ENCODE results near the gene LIPH.
A peak's percentile ranks its signal among the peaks of the same experiment; 100 is the strongest.
"Not testable (repeated sequence)": the region's sequence is repeated elsewhere in the genome, so short reads cannot be mapped to it uniquely, and the experiment has no call there.

Gene LIPH

DNA sequence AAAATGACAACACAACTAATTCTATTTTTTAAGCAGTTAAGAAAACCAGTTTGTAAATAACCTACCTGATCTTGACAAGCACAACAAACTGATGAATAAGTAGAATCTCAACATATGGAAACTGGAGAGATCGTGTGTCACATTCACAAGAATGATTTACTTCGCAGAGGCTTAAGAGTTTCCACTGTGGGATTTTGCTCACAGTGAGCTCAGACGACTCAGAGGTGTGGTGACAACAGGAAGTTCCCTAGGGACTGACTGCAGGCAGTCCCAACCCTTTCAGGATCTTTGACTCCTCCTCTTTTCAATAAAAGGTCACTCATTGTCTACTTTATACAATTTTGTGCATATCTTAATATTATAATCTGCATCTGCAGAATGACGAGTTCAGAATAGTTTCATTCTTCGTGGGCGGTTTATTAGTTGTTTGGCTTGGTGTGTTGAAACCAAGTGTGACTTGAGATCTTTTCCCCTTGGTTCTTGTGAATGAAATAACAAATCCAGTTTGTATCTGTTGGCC, at the start of gene LIPH:
LIPH (minus strand) TSS at position 231 of the 520 bp plus-strand sequence; CDS start at position 114, 117 bp downstream.
- DNase-seq: no peak

DNA sequence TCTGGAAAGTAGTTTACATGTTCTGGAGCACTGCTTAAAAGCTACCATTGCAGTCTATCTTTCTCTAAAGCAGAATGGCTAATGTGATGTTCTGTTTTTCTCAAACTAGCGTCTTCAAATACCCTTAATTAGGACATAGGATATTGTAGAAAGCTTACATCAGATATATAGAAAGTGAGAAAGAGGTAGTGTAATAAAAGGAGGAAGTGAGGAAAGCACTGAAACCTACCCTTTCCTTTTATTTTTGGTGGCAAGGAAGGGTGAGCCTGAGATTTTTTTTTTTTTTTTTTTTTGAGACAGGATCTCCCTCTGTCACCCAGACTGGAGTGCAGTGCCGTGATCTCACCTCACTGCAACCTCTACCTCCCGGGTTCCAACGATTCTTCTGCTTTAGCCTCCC, 43.1 kb upstream of the LIPH start:
- no peak for DNase-seq

DNA sequence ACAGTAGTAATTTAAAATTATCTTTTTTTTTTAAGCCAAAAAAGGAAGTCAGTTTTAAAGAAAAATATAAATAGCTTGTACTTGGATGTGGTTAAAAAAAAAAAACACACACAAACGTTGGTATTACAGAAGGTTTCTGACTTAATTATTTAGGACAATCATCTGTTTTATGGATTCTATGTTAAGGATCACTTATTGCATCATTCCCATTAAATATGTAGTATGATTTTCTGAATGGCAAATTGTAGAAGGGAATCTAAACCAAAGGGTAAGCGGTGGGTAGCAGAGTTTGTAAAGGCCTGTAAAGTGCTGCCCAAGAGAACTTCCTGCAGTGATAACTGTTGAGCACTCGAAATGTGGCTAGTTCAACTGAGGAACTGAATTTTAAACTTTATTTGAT, 41.7 kb upstream of the LIPH start:
- no peak for DNase-seq

DNA sequence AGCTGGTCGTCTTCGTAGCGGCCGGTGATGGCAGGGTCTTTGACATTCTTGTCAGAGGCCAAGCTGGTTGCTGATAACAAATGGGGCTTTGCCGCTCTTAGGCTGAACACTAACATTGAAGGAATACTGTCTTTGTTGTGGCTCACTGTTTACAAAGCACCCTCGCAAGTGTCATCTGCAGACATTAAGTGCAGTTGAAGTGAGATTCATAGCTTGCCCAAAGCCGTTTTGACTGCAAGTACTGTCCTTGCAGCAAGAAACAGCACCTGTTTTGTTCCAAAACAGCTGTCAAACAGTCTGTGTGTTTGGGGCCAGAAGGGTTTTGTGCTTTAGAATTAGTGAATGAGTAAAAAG, 34.3 kb upstream of the LIPH start:
- DNase-seq: no peak

DNA sequence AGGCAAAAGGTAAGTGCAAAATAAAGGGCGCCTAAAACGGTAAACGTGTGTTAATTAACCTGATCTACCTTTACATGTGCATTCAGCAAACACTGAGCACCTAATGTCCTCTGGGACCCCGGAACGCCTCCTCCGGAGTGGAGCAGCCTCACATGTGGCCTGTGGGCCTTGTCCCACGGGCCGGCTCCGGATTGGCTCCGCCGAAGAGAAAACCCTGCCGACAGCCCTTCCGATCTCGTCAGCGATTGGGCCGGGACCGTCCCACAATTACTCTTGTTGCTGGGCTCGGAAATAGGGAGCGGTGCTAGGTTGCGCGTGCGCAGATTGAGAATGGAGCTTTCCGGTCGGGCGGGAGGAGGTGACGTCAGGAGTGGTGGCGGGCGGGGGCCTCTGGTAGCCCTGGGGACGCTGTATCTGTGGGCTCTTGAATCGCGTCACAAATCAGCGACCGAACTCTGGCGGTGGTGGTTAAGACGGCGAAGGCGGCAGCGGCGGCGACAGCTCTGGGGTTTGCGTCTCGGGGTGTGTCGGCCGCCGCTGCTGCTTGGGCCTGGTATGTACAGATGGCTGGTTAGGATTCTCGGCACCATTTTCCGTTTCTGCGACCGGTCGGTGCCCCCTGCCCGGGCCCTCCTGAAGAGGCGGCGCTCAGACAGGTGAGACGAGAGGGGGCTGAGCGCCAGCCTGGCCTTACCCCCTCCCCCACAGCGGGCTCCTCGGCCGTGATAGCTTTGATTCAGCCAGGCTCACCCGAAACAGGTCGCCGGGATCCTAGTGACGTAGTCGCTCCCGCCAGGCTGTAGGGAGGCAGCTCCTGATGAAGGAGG, 33.7 kb upstream of the LIPH start, which contains the start of gene SENP2:
SENP2 (plus strand) TSS at position 437 of the 827 bp plus-strand sequence; CDS start at position 556, 119 bp downstream.
- DNase-seq: peak; percentile 99

DNA sequence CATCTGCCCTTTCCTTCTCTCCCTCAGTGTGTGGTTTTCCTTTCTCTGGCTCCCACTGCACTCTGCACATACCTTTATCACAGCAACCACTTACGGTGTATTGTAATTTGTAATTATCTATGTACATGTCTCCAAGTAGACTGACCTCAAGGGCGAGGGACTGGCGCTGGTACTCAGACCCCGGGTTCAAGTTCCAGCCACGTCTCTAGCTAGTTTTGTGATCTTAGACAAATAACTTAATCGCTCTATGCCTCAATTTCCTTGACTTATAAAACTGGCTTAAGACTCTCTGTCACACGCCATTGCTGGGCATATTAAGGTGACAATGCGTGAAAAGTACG, 33.1 kb upstream of the LIPH start:
- DNase-seq: no peak

DNA sequence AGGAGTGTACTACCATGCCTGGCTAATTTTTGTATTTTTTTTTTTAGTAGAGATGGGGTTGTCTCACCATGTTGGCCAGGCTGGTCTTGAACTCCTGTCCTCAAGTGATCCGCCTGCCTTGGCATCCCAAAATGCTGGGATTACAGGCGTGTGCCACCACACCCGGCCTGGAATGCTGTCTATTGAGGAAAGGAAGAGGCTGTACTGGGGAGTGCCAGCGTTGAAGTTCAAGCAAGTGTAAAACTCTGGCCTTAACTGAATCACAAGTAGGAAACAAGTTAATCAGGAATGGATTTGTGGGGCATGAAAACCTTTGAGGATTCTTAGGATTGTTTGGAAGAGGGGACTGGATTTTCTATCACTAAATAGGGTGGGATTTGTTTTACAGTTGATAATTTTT, 32.3 kb upstream of the LIPH start:
- DNase-seq: no peak

DNA sequence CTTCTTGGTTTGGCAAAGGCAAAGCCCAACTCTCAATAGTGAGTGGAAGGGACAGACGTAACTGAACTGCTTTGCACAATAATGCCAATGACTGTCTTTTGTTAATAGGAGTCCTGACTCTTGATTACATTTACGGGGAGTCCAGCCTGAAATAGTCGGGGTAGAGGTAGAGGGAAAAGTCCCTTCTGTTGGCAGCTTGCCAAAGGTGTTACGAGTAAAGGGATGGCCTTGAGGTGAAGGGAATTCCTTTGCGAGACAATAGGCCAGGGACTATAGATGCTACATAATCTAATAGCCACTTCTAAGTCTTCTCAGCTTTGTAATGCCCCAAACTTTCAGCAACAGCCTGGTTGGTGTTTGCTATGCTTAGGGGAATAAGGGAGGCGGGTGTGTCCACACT, 31.5 kb upstream of the LIPH start:
- DNase-seq: no peak

DNA sequence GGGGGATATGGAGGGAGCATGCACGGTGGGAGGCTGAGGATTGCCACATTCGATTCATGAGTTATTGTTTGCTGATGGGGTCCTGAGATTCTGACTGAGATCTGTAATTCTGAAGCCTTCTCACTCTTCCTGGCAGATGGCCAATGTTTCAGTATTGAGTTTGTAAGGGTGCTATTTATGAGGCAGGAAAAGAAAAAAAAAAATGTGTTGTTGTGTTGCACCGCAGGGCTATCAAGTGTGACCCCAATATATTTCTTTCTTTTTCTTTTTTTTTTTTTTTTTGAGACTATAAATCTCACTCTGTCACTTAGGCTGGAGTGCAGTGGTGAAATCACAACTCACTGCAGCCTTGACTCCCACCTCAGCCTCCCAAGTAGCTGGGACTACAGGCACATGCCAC, 30.5 kb upstream of the LIPH start:
- DNase-seq: no peak

DNA sequence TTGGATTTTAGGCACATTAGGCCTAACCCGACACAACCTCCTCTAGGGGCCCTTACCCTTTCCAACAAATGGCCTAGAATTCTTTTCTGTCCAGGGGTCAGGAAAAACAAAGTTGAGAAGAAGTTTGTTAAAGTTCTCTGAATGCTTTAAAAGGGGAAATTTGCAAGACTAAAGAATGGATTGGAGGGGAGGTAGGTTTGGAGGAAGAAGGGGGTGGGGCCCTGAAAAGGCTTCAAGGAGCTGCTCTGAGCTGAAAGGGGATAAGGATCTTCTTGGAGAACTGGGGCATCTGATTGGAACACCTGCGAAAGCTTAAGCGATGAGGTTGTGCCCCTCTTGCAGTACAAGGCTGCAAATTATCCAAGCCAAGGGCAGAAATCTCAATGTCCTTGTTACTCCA, 29.8 kb upstream of the LIPH start:
- no peak for DNase-seq

DNA sequence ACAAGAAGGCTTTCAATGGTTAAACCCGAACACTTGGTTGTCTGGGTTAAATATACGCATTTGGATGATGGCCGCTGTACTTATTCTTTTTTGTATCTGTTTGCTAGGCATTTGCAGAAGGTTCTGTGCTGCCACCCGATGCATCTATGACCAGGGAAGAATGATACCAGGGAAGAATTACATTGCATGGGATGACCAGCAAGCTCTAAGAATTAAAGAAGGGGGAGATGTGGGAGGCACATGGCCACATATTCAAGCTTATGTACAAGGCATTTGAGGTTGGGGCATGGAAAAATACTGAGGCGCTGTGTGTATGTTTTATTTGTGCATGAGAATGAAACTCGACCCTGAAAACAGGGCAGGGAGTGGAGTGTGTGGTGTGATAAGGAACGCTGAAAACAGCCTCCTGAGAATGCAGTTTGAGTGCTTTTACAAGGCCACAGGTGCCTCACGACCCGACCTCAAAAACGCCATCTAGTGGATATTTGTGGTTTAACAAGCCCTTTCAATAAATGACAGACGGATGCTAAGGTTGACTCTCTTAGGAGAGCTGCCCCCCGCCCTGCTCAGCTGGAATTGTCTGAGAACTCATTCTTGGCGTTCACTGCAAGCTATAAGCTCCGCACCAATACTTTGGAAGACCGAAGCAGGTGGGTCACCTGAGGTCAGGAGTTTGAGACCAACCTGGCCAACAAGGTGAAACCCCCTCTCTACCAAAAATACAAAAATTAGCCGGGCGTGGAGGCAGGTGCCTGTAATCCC, 22.9 kb upstream of the LIPH start:
- DNase-seq: not testable (repeated sequence)

DNA sequence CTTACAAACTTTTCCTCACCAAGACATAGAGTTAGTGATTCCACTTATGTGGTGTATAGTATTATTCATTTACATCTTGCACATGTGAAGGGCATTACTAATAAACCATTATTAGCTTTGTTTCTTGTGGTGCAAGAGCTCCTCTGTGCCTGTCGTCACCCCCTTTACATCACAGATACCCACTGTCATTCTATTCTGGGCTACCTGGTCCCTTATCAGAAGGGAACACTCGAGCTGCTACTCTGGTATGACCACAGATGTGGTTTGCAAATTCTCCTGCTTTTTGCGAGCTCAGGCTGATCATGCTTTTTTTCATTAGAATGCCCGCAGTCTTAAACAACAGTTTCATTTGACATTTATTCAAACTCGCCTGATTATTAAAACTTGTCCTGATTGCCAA, 19.8 kb upstream of the LIPH start:
- no peak for DNase-seq

DNA sequence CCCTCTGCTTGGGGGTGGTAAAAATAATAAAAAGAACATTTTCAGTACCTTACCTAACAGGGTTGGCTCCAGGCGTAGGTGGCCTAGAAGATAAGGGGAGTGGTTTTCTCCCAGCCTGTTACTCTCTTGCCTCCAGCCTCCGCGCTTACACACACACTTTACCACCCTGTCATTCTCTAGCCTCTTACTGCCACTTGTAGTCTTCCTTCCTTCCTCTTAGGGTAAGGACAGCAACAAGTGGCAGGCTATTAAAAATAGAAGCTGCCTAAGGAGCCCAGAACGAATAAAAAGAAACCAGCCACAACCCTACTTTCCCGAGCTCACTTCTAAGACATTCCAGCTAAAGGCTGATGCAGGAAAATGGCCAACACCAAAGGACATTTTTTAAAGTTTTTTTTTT, 9.6 kb upstream of the LIPH start:
- DNase-seq: no peak

DNA sequence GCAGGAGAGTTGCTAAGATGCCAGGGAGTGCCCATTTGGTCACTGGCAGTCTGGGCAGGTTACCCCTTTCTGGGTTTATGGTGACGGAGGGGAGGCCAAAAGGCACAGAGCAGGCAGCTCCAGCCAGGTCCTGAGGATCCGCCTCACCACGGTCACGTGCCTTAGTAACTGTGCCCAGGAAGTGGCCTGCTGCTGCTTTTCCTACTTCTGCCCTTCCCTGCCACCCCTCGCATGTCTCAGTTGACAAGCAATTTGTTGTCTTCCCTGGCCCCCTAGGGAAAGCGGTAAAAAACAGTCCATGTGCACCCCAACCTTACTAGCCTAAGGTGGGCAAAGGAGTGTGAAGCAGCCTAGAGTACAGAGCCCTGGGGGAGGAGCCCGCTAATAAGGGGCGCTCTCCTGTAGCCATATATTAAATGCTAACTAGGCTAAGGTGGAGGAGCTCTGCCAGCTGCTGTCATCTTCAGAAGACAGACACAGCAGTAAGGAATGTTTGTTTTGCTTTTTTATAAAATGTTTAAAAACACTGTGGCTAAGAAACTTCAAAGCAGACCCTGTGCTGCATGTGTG, 9.1 kb upstream of the LIPH start:
- no peak for DNase-seq

DNA sequence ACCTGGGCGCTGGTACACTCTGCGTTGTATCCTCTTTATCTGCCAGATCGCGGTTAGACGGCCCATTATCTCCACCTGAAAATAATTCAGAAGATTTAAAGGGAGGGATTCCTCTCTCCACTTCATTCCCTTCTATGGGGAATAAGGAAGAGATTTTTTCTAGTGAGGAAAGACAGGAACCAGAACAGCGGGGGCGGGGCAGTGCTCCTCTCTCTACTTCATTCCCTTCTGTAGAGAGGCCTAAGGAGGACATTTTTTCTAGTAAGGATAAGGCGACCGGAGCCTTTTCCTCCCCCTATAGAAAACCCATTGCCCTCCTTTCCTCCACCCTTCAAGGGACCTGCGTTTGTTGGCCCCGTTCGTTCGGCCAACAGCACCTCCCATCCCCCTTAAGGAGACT, 8.3 kb upstream of the LIPH start:
- DNase-seq: no peak

DNA sequence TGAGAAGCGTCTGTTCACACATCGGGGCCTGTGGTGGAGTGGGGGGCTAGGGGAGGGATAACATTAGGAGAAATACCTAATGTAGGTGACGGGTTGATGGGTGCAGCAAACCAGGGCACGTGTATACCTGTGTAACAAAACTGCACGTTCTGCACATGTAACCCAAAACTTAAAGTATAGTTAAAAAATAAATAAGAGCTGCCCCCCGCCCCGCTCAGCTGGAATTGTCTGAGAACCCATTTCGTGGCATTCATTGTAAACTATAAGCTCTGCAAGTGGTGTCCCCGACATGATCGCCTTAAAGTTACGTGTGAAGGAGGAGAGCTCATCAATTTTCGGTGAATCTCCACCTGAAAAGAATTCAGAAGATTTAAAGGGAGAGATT, 7.3 kb upstream of the LIPH start:
- DNase-seq: no peak

DNA sequence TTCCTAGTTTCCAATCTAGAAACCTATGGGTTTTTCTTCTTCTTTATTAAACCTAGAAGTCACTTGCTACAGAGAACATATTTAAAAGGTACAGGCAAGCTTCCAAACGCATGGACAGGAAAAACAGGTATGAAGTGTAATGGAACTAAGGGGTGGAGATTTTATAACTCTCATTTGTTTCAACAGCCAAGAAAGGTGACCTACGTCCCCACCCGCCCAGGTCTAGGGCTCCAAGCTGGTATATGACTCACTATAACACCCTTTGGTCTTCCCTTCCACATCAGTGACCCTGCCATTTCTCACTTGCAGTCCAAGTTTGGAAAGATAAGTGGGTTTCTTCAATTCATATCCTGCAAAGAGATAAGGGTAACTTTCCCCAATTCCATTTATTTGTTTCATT, 6.0 kb upstream of the LIPH start:
- no peak for DNase-seq

DNA sequence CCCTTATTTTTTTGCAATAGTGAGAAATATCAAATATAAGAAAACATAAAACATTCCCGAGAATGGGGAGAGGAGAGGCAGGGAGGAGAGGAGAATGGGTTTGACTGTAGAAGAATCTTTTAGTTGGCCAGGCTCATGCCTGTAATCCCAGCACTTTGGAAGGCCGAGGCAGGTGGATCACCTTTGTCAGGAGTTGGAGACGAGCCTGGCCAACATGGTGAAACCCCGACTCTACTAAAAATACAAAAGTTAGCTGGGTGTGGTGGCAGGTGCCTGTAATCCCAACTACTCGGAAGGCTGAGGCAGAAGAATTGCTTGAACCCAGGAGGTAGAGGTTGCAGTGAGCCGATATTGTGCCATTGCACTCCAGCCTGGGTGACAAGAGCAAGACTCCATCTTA, 4.3 kb upstream of the LIPH start:
- not testable (repeated sequence) for DNase-seq

DNA sequence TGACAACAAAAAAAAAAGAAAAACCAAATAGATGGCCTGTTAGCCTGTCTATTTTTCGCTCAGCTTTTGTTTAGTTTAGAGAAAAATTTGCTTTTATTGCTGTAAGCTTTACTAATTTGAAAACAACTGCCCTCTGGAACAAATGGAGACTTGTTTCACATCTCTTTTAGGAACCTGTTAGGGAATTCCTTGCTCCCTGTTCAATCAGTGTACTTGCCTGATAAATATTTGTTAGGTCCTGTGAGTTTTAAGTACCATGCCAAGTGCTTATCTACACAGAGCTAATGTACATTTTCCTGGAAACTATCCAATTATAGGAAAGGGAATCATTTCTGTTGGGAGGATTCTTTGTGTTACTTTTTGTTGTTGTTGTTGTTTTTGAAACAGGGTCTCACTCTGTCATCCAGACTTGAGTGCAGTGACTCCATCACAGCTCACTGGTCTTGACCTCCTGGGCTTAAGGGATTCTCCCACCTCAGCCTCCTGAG, 3.5 kb upstream of the LIPH start:
- no peak for DNase-seq

DNA sequence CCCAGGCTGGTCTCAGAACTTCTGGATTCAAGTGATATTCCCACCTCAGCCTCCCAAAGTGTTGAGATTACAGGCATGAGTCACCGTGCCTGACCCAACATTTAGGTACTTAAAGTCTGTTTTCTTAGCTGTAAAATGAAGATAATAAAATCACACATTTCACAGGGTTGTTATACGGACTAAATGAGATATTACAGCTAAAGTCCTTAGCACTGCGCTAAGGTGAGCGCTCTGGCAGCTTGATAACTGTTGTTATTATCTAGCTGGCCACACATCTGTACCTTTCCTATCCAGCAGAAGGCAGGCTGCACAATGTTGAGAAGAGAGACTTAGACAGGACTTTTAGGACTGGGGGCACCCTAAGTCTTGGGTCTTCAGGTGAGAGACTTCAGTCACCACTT, 2.7 kb upstream of the LIPH start:
- DNase-seq: no peak

DNA sequence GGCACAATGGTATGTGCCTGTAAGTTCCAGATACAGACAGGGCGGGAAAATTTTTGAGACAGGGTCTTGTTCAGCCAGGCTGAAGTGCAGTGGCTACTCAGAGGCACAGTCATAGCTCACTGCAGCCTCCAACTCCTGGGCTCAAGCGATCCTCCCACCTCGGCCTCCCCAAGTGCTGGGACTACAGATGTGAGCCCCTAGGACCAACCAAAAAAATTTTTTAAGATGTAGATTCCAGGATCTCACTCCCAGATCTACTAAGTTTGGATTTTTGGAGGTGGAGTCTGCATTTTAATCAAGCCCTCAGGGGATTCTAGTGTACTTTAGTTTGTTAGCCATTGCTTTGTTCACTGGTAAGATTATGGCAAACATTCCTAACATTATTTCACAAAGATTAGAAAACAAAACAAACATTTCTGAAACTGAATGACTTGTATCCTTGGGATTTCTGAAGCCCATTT, 2.7 kb downstream of the LIPH start:
- DNase-seq: no peak

DNA sequence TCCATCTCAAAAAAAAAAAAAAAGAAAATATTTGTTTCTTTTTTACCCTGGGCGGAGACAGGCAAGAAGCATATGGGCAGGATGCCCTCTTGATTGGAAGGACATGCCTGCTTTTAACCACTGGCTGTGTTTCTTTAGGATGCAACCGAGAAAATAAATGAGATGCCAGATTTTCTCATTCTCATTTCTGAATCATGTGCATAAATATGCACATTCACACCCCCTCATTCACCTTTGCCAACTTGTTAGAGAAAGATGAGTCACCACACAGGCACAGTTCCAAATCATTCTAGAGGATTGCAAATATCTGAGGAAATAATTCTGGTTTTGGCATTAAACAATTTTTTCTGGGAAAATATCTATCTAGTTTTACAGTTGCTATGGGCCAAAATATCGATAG, 3.3 kb downstream of the LIPH start:
- DNase-seq: no peak

DNA sequence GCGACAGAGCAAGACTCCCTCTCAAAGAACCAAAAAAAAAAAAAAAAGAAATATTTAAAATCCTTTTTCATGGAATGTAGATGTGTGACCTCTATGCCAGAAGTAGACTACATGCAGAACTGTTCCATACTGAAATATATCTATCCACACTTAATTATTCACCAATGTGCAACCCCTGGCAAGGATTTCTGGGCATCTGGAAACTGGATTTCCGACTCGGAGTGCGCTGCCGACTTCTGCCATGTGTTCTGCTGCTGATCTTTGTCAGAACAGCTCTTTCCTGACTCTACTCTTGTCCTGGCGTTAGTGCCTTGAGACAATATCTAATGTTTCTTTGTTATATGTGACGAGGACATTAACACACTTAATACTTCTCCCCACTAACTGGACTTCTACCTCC, 11.7 kb downstream of the LIPH start:
- no peak for DNase-seq

DNA sequence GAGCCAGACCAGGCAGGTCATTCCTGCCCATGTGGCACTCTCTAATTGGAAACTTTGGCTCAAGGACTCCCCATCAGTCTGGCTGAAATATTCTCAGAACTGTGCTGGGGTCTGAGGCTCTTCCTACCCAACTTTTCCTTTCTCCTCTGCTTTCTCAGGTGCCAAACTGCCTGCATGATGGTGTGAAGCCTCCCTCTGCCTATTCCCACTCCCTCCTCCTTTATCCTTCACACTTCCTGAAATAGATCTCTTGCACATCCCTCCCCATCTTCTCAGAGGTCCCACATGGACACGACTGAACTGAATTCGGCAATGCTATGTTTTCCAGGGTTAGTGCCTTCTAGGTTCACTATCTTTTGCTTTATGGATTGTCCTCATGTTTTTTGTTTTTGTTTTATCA, 12.5 kb downstream of the LIPH start:
- no peak for DNase-seq
